K562 (cell line): ENCODE measurements around the gene KMT2C. TPM values are rescaled to one million over a fixed set of nuclear protein-coding genes. Genes with fewer than 3 reads are reported as not detected.

Source experiments
- ATAC-seq: fragments of 200-7000 bp; cut with Tn5 transposase; 3 replicates; pipeline ENCODE4 v1.9.1; 2020; ENCODE audit warnings: moderate library complexity
- BruUV-seq: library from RNA; stranded (reverse); fragments of 400-500 nt; replicated peaks from 2 replicates; lab custom pipeline; 2021; lab: Mats Ljungman, UMichigan
- CTCF ChIA-PET: fragments of 300-600 bp; formaldehyde crosslinking; extraction: SDS; loops from one replicate; lab custom pipeline; 2021; ENCODE audit warnings: low intra/inter-chr PET ratio; lab: Yijun Ruan, JAX
- POLR2A ChIA-PET: fragments of 300-600, 350-650 bp; sonication (Branson Sonifier 250); formaldehyde crosslinking; extraction: SDS; loops from one replicate; lab custom pipeline; 2021; ENCODE audit warnings: antibody characterized with exemption, inconsistent platforms; lab: Yijun Ruan, JAX
- DNase-seq, 4 experiments: peaks; one replicate each; pipeline versions ENCODE4 v3.0.0 to v3.0.0-alpha.2; 2011 to 2018; ENCODE audit warnings: low spot score in 3 of 4, mixed read lengths in 3 of 4; ENCODE audit errors: extremely low read depth in 1 of 4
- FAIRE-seq: peaks from 2 replicates; lab custom pipeline; 2011; peaks lifted over from hg19 to GRCh38; lab: Jason Lieb, UNC
- H2AFZ ChIP-seq: 2 replicates; pipeline ENCODE4 v1.6.0; 2011; ENCODE audit warnings: low read depth, low read length, control low read depth, inconsistent platforms
- H3K27ac ChIP-seq: fragments of 200-600 bp; 3 replicates; pipeline ENCODE4 v1.8.0; 2011; ENCODE audit warnings: low read depth, mild to moderate bottlenecking, control low read depth, inconsistent platforms, low read length, moderate library complexity, mixed read lengths; ENCODE audit errors: extremely low read depth
- H3K27me3 ChIP-seq, 2 experiments: fragments of 300-600 bp in 1 of 2; 2 replicates in 1 of 2; 3 replicates in 1 of 2; pipeline versions ENCODE4 v1.6.0 to v1.8.0; 2011; ENCODE audit warnings: inconsistent platforms in 2 of 2, low read length in 2 of 2, mild to moderate bottlenecking in 1 of 2, mixed read lengths in 1 of 2, moderate library complexity in 1 of 2; ENCODE audit not compliant: control insufficient read depth in 2 of 2, insufficient read depth in 2 of 2
- H3K36me3 ChIP-seq: fragments of 300-600 bp; 3 replicates; pipeline ENCODE4 v1.8.0; 2011; ENCODE audit warnings: mild to moderate bottlenecking, low read length, inconsistent platforms; ENCODE audit not compliant: control insufficient read depth, insufficient read depth
- H3K4me1 ChIP-seq, 2 experiments: fragments of 200-600 bp in 1 of 2; replicated peaks in 1 of 2; 2 replicates in 1 of 2; 3 replicates in 1 of 2; pipeline versions ENCODE4 v1.5.1 to v1.8.0; 2011; ENCODE audit warnings: inconsistent platforms in 2 of 2, low read length in 2 of 2, mild to moderate bottlenecking in 1 of 2, mixed read lengths in 1 of 2, moderate library complexity in 1 of 2; ENCODE audit not compliant: control insufficient read depth in 2 of 2, insufficient read depth in 2 of 2
- H3K4me2 ChIP-seq: 2 replicates; pipeline ENCODE4 v1.6.1; 2011; ENCODE audit warnings: low read length, control low read depth, inconsistent platforms, mixed read lengths; ENCODE audit not compliant: insufficient read depth
- H3K4me3 ChIP-seq: fragments of 200-600 bp; sonication (generic), shearing (Covaris generic); 2 replicates; pipeline ENCODE4 v1.5.1; 2016; ENCODE audit warnings: control low read depth, inconsistent platforms
- H3K79me2 ChIP-seq: fragments of 200-600 bp; 3 replicates; pipeline ENCODE4 v1.8.0; 2011; ENCODE audit warnings: low read length, inconsistent platforms; ENCODE audit not compliant: control insufficient read depth, insufficient read depth
- H3K9ac ChIP-seq, 2 experiments: 2 replicates each; pipeline versions ENCODE4 v1.6.0 to v1.6.1; 2011; ENCODE audit warnings: low read depth in 2 of 2, low read length in 2 of 2, control low read depth in 1 of 2, inconsistent platforms in 1 of 2, mild to moderate bottlenecking in 1 of 2, mixed read lengths in 1 of 2; ENCODE audit not compliant: insufficient read depth in 1 of 2
- H3K9me1 ChIP-seq: one replicate; pipeline ENCODE4 v1.6.0; 2011; ENCODE audit warnings: inconsistent platforms, mild to moderate bottlenecking, low read length, moderate library complexity; ENCODE audit not compliant: control insufficient read depth, insufficient read depth
- H3K9me3 ChIP-seq: replicated peaks from 2 replicates; pipeline ENCODE4 v1.5.1; 2011; ENCODE audit warnings: low read depth, low read length, inconsistent platforms; ENCODE audit not compliant: control insufficient read depth, insufficient read depth
- H4K20me1 ChIP-seq: replicated peaks from 2 replicates; pipeline ENCODE4 v1.6.1; 2011; ENCODE audit warnings: low read length, inconsistent platforms, mixed read lengths; ENCODE audit not compliant: control insufficient read depth, insufficient read depth
- BCOR ChIP-seq: fragments of 450-650 bp; IDR thresholded peaks from 2 replicates; pipeline ENCODE4 v1.6.1; 2016
- KDM5B ChIP-seq: fragments of 200-600 bp; sonication (generic); IDR thresholded peaks from 2 replicates; pipeline ENCODE4 v1.6.1; 2012; ENCODE audit warnings: low read depth, mild to moderate bottlenecking, moderate library complexity, low read length, control low read depth, inconsistent platforms; ENCODE audit not compliant: insufficient replicate concordance
- LARP7 ChIP-seq: fragments of 450-650 bp; IDR thresholded peaks from 2 replicates; pipeline ENCODE4 v1.6.1; 2016
- SIN3B ChIP-seq: fragments of 450-650 bp; IDR thresholded peaks from 2 replicates; pipeline ENCODE4 v1.6.1; 2017; ENCODE audit warnings: low read depth, mild to moderate bottlenecking, moderate library complexity
- TAF1 ChIP-seq: IDR thresholded peaks from 2 replicates; pipeline ENCODE4 v1.6.1; 2011; ENCODE audit warnings: mild to moderate bottlenecking, low read length, moderate library complexity; ENCODE audit not compliant: insufficient read depth, control insufficient read depth, severe bottlenecking; ENCODE audit errors: extremely low read depth
- ZNF79 ChIP-seq: fragments of 250-450 bp; sonication (Bioruptor Pico); IDR thresholded peaks from 2 replicates; pipeline ENCODE4 v1.4.0; 2020; ENCODE audit warnings: low read depth, mild to moderate bottlenecking, moderate library complexity
- whole genome bisulfite sequencing: fragments of 100-300 bp; shearing (Covaris generic); methylation state at CpG from one replicate; pipeline ENCODE4 v1.1.6; 2016; ENCODE audit warnings: low coverage, mixed read lengths; ENCODE audit not compliant: insufficient coverage; ENCODE audit errors: missing lambda C conversion rate; 5-methylcytosine and 5-hydroxymethylcytosine counted together
- in situ Hi-C: fragments of 300-500 bp; cut with MboI; formaldehyde crosslinking; loops from 4 replicates; pipeline ENCODE4 v1.15.0; 2018; ENCODE audit warnings: inconsistent platforms, mixed read lengths
- intact Hi-C: fragments of 100-400 bp; cut with micrococcal nuclease; formaldehyde crosslinking; loops from 2 replicates; pipeline ENCODE4 v1.14.2; 2022
- polyA plus RNA-seq, 8 experiments: library from polyadenylated mRNA; depleted of rRNA in 4 of 8; stranded (reverse) in 5 of 8; unstranded in 3 of 8; fragments of >200 nt; fragmentation: Nextera tagmentation in 2 of 8; fragmentation: Illumina TruSeq in 1 of 8; extraction: Ambion mirVana in 2 of 8; extraction: Trizol in 1 of 8; gene quantifications; 2 replicates each; pipeline versions ENCODE4 v1.2.1 to v1.2.3, GENCODE V29; 2011 to 2014; ENCODE audit warnings: inconsistent platforms in 1 of 8, missing spikeins in 1 of 8
- total RNA-seq, 7 experiments: library from RNA; depleted of rRNA in 6 of 7; stranded (reverse); fragments of >200 nt in 6 of 7; fragmentation: Illumina TruSeq in 2 of 7; extraction: Trizol in 2 of 7; gene quantifications; 2 replicates each; pipeline versions ENCODE4 v1.2.1 to v1.2.3, GENCODE V29; 2011 to 2021; ENCODE audit warnings: low replicate concordance in 1 of 7
- TF ChIP-seq, protein P1 (sequence below): fragments of 250-450 bp; sonication (Bioruptor Pico); IDR thresholded peaks from 2 replicates; pipeline ENCODE4 v1.5.1; 2021; ENCODE audit warnings: mild to moderate bottlenecking
- TF ChIP-seq, protein P2 (sequence below): fragments of 450-650 bp; formaldehyde crosslinking; conservative IDR thresholded peaks from 2 replicates; pipeline ENCODE4 v1.4.0; 2022; ENCODE audit warnings: mild to moderate bottlenecking, missing genetic modification characterization

The KMT2C gene
- total and polyA plus RNA-seq, 9 of the 15 experiments (the other 6 are each of a cell fraction or from before 2014, with no cell fraction given): 4.9 to 67.8 (median 27.1) TPM

DNA sequence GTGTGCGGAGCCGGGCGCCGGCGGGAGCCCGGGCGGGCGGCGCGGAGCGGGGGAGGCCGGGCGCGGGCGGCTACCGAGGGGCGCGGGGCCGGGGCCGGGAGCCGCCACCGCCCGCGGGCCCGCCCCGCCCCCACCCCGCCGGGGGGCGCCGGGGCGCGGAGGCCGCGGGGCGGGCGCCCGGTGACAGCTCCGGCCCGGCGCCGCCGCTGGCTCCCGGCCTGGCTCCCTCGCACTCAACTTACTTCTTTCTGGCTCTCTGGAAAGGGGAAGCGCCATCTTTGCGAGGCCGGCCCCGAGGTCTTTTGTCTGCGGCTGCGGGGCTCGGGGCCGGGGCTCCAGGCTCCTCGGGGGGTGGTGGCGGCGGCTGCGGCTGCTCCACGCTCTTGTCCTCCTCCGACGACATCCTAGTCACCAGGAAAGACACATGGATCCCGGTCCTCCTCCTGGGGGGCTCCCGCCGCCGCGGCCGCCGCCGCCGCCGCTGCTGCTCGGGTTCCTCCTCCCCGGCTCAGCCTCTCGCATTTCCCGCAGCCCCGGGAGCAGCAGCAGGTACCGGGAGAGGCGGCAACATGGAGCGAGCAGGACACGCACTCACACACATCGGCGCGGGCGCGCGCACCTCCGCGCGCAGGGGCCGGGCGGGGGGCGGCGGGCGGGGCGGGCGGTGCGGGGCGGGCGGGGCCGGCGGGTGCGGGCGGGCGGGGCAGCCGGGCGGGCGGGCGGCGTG, at the start of gene KMT2C (continued):
- TF ChIP-seq TAF1 (peak; percentile 58), SIN3B (no peak), BCOR (no peak), KDM5B (peak; percentile 37)
- TF ChIP-seq, protein P1, sequence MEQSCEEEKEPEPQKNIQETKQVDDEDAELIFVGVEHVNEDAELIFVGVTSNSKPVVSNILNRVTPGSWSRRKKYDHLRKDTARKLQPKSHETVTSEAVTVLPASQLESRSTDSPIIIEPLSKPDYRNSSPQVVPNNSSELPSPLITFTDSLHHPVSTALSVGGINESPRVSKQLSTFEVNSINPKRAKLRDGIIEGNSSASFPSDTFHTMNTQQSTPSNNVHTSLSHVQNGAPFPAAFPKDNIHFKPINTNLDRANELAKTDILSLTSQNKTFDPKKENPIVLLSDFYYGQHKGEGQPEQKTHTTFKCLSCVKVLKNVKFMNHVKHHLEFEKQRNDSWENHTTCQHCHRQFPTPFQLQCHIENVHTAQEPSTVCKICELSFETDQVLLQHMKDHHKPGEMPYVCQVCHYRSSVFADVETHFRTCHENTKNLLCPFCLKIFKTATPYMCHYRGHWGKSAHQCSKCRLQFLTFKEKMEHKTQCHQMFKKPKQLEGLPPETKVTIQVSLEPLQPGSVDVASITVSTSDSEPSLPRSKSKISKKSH (CRISPR knock-in tag): no peak
- TF ChIP-seq, all 486 proteins: peak for 39

DNA sequence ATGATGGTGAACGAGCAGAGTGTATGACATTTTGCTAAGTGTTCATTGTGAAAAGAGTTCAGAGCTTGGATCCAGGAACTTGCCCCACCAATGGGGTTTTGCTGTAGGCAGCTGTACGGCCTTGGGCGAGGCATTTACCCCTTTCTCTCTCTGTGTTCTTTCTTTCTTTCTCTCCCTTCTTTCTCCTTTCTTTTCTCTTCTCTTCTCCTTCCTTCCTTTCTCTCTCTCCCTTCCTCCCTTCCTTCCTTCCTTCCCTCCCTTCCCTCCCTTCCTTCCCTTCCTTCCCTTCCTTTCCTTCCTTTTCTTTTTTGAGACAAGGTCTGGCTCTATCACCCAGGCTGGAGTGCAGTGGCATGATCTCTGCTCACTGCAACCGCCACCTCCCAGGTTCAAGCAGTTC, 45.3 kb upstream of the KMT2C start:
- CTCF ChIA-PET: no interaction called here
- H4K20me1 ChIP-seq: no peaks in the 10 kb centered on the region
- H3K27ac ChIP-seq: no peak overlapping the region
- H3K4me2 ChIP-seq: no peak overlapping the region
- no peak overlapping the region for H3K4me3 ChIP-seq
- DNase-seq (no peak), FAIRE-seq (no peak), ATAC-seq (0 out of 3 replicates have a peak, but pooled peaks have one; percentile 10)
- intact Hi-C loops: no loop called here
- no TSS peak for BruUV-seq
- 34% methylated on average over 4 of the region's 4 CpGs for WGBS
- H3K9me1 ChIP-seq: no peaks in the 10 kb centered on the region
- H3K36me3 ChIP-seq: no peaks in the 10 kb centered on the region
- in situ Hi-C loops: no loop called here
- peak overlapping the region; percentile 33; the same call in 1 of the 2 replicates for H2AFZ ChIP-seq
- H3K27me3 ChIP-seq: no peaks in the 10 kb centered on the region
- POLR2A ChIA-PET: no interaction called here
- H3K9ac ChIP-seq: no peak overlapping the region
- H3K79me2 ChIP-seq: no peaks in the 10 kb centered on the region
- H3K9me3 ChIP-seq: no peaks in the 10 kb centered on the region
- no peaks in the 10 kb centered on the region; a peak in 1 of 5 replicates for H3K4me1 ChIP-seq
- TF ChIP-seq, protein P2, sequence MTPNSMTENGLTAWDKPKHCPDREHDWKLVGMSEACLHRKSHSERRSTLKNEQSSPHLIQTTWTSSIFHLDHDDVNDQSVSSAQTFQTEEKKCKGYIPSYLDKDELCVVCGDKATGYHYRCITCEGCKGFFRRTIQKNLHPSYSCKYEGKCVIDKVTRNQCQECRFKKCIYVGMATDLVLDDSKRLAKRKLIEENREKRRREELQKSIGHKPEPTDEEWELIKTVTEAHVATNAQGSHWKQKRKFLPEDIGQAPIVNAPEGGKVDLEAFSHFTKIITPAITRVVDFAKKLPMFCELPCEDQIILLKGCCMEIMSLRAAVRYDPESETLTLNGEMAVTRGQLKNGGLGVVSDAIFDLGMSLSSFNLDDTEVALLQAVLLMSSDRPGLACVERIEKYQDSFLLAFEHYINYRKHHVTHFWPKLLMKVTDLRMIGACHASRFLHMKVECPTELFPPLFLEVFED (CRISPR knock-in tag): 0 out of 2 replicates have a peak, but pooled peaks have one; percentile 17
- TF ChIP-seq LARP7: 0 out of 2 replicates have a peak, but pooled peaks have one; percentile 72
- TF ChIP-seq ZNF79: no peak
